Keratinocyte (primary cell): ENCODE measurements around the gene PRKCE.

Source experiments
- EZH2 ChIP-seq: IDR thresholded peaks from one replicate; pipeline ENCODE4 v1.6.1; 2012; ENCODE audit warnings: inconsistent platforms, mild to moderate bottlenecking, low read length, moderate library complexity
- TF ChIP-seq, protein P1 (sequence below), 3 experiments: IDR thresholded peaks in 1 of 3; conservative IDR thresholded peaks in 1 of 3; optimal IDR thresholded peaks in 1 of 3; 2 replicates in 2 of 3; 3 replicates in 1 of 3; pipeline versions ENCODE3 to v1.5.1; 2011; ENCODE audit warnings: low read length in 3 of 3, mild to moderate bottlenecking in 3 of 3, moderate library complexity in 2 of 3, control low read depth in 1 of 3, inconsistent platforms in 1 of 3; ENCODE audit not compliant: insufficient read depth in 2 of 3; ENCODE audit errors: extremely low read depth in 1 of 3

DNA sequence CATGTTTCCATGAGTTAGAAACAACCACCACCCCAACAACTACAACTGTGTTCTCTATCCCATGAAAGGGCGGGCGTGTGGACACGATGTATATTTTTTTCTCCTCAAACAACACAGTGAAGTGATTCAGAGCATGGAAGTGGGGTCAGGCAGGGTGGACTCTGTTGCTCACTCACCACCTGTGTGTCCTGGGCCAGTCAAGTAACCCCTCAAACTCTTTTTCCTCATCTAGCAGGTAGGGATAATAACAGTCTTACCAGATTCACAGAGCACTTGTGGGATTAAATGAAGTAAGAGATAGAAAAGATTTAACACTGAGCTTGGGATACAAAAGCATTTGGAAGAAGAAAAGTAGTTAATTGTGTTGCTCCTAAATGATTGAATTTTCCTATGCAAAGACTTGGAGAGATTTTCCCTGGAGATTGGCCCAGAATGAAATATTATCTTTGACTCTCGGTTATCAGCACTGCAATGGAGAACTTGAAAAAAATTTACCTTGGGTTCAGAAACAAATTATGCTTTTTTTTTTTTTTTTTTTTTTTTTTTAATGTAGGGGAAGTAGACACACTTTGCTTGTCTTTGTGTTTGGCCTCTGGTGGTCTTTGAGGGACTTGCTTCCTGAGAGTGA lies 483.9 kb downstream of the PRKCE start:
- TF ChIP-seq, protein P1, sequence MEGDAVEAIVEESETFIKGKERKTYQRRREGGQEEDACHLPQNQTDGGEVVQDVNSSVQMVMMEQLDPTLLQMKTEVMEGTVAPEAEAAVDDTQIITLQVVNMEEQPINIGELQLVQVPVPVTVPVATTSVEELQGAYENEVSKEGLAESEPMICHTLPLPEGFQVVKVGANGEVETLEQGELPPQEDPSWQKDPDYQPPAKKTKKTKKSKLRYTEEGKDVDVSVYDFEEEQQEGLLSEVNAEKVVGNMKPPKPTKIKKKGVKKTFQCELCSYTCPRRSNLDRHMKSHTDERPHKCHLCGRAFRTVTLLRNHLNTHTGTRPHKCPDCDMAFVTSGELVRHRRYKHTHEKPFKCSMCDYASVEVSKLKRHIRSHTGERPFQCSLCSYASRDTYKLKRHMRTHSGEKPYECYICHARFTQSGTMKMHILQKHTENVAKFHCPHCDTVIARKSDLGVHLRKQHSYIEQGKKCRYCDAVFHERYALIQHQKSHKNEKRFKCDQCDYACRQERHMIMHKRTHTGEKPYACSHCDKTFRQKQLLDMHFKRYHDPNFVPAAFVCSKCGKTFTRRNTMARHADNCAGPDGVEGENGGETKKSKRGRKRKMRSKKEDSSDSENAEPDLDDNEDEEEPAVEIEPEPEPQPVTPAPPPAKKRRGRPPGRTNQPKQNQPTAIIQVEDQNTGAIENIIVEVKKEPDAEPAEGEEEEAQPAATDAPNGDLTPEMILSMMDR (optimal IDR thresholded peaks at IDR 0.05 in 1 of 3, IDR thresholded peaks at IDR 0.05 in 1 of 3, conservative IDR thresholded peaks at IDR 0.05 in 1 of 3; ENCODE audit: extremely low read depth in 1 of 3, insufficient read depth in 2 of 3, low read length in 3 of 3), result no peak
- TF ChIP-seq EZH2, result no peak
